ENCODE data around the gene AGFG1.
"Not testable (repeated sequence)": the region's sequence is repeated elsewhere in the genome, so short reads cannot be mapped to it uniquely, and the experiment has no call there.

AGFG1 gene

GRCh38 chr2:227539465-227539956 is 67.6 kb downstream of the AGFG1 start:
- DNase-seq (ENCODE audit: low spot score), result no peak

- DNase-seq (ENCODE audit: low spot score), result not testable (repeated sequence)
Measured at GRCh38 chr2:227540352-227540751, 68.4 kb downstream of the AGFG1 start.

GRCh38 chr2:227545990-227546389 is 74.0 kb downstream of the AGFG1 start:
- no peak for DNase-seq (ENCODE audit: low spot score)

DNA sequence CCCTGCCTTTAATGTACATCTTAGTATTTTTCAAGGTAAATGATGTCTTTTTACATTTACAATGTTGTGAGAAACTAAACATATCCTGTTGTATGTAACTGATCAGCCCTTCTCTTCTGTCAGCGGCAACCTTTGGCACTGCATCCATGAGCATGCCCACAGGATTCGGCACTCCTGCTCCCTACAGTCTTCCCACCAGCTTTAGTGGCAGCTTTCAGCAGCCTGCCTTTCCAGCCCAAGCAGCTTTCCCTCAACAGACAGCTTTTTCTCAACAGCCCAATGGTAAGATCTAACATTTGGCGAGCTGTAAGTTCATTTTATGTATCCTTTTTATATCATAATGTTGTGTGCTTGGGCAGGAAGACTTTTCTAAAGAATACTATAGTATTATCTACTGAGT is 79.9 kb downstream of the AGFG1 start:
- no peak for DNase-seq (ENCODE audit: low spot score)

DNA sequence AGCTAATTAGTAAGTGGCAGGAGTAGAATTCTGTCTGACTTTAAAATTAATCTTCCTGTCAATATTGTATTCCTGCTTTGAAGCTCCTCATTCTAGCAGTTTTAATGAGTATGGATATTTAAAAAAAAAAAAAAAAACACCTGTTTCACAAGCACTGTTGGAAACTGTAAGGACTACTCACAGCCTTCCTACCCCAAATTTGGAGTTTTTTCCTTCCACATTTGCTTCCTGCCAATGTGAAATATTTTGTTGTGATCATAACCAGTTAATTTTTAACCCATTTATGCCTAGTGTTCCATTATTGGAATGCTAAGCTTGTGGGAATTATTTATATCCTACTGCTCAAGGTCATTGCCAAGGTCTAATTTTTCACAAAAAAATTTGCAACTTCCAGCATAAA is 90.6 kb downstream of the AGFG1 start:
- no peak for DNase-seq (ENCODE audit: low spot score)

- no peak for DNase-seq (ENCODE audit: low spot score)
Measured at GRCh38 chr2:227565080-227565479, 93.1 kb downstream of the AGFG1 start.

GRCh38 chr2:227566012-227566411 is 94.1 kb downstream of the AGFG1 start:
- no peak for DNase-seq (ENCODE audit: low spot score)

DNA sequence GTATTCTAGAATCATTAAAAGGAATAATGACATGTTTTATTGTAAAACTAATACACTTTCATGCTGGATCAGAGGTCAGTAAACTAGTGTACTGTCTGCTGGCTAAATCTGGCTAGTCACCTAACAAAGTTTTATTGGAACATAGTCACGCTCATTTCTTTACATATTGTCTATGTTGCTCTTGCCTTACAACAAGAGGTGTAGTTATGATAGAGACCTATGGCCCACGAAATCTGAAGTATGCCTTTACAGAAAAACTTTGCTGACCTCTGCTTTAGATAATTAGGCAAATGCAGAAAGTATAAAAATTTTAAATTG is 96.9 kb downstream of the AGFG1 start:
- no peak for DNase-seq (ENCODE audit: low spot score)

- no peak for DNase-seq (ENCODE audit: low spot score)
Measured at GRCh38 chr2:227570615-227571014, 98.7 kb downstream of the AGFG1 start.

GRCh38 chr2:227576110-227576509 is 104.2 kb downstream of the AGFG1 start:
- no peak for DNase-seq (ENCODE audit: low spot score)

DNA sequence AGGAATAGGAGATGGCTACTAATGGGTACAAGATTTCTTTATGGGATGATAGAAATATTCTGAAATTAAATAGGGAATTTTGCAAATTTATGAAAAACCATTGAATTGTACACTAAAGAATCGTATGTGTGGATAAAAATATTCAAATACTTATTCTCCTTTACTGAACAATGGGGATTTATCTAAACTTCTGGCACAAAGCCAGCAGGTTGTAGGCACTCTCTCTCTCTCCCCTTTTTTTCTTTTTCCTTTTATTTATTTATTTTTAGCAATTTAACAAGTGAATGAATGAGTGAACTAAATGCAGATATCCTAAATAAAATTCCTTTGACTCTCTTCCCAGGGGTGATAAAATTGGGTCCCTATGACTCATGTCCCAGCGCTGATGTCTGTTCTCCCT is 104.9 kb downstream of the AGFG1 start:
- no peak for DNase-seq (ENCODE audit: low spot score)

GRCh38 chr2:227577555-227577954 is 105.6 kb downstream of the AGFG1 start:
- DNase-seq (ENCODE audit: low spot score), result no peak

DNA sequence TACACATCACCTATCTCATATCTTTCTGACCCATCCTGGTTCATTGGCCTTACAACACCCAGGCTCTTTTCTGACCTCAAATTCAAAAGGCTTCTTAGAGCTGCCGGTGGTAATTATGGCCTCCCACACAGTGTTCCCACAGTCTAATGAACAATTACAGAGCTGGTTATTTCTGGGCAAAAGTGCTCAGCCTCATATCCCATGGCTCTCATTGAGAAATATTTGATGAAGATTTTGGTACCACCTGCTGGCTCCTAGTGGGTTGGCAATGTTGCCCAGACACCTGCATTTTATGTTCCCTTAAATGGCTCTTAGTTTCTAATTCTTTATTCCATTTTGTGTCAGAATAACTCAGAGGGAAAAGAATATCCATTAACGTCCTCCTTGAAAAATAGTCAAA is 106.7 kb downstream of the AGFG1 start:
- no peak for DNase-seq (ENCODE audit: low spot score)

- no peak for DNase-seq (ENCODE audit: low spot score)
Measured at GRCh38 chr2:227579791-227580190, 107.8 kb downstream of the AGFG1 start.

DNA sequence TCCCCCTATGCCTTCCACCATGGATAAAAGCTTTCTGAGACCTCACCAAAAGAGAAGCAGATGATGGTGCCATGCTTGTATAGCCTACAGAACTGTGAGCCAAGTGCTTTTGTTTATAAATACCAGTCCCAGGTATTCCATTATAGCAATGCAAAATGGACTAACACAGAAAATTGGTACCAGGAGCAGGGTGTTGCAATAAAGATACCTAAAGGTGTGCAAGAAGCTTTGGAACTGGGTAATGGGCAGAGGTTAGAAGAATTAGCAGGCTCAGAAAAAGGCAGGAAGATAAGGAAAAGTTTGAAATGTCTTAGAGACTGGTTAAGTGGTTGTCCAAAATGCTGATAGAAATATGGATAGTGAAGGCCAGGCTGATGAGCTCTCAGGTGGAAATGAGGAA is 110.4 kb downstream of the AGFG1 start:
- DNase-seq (ENCODE audit: low spot score), result no peak

GRCh38 chr2:227592694-227593387 is 120.9 kb downstream of the AGFG1 start:
- no peak for DNase-seq (ENCODE audit: low spot score)

DNA sequence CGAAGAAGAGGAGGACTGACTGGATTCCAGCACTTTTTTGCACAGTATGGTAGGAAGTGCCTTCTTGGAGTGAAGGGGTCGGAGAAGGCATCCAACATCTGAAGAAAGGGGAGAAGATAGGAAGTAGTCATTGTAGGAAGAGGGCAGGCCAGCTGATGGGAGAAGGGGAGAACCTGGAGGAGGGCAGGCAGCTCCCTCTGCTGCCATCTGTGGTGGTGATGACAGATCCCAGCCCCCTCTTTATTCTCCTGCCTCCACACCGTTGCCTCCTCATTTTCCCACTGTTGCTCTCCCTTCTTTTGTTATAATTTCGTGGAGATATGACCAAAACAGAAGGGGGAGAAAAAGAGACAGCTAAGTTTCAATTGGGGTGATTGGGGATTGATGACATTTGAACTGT is 123.8 kb downstream of the AGFG1 start:
- no peak for DNase-seq (ENCODE audit: low spot score)

GRCh38 chr2:227597036-227597435 is 125.1 kb downstream of the AGFG1 start:
- no peak for DNase-seq (ENCODE audit: low spot score)

DNA sequence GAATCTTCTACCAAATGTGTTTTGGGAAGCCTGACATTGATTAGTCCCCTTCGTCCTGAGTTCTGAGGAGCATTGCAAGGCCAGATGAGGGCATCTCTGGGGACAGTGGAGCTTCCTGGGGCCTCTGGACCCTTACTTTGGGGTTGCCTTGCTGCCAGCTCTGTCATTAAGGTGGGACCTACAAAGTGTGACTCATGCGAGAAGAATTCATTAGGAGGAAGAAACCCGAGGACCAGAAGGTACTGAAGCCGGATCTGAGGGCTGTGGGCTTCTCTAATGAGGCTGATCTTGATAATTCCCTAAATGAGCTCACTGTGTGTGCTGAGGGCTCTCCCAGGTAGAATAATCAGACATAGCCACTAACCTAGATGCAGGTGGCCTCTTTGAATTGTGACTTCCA is 126.0 kb downstream of the AGFG1 start:
- no peak for DNase-seq (ENCODE audit: low spot score)

GRCh38 chr2:227598835-227599503 is 127.0 kb downstream of the AGFG1 start, which contains the start of gene SCYGR2:
Gene SCYGR2 (plus strand): TSS chr2:227598893. CDS start chr2:227598893, 0 bp downstream.
- DNase-seq (ENCODE audit: low spot score), result not testable (repeated sequence)

GRCh38 chr2:227602358-227602757 is 130.4 kb downstream of the AGFG1 start:
- no peak for DNase-seq (ENCODE audit: low spot score)

DNA sequence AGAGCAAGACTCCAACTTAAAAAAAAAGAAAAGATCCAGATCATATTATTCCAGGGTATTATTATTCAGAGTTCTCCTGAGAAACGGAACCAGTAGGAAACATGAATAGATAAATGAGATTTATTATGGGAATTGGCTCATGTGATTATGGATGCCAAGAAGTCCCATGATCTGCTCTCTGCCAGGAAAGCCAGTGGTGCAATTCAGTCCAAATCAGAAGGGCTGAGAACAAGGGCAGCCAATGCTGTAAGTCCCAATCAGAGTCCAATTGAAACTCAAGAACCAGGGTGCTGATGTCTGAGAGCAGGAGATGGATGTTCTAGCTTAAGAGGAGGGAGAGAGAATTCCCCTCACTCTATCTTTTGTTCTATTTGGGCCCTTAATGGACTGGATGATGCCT is 134.5 kb downstream of the AGFG1 start:
- no peak for DNase-seq (ENCODE audit: low spot score)

DNA sequence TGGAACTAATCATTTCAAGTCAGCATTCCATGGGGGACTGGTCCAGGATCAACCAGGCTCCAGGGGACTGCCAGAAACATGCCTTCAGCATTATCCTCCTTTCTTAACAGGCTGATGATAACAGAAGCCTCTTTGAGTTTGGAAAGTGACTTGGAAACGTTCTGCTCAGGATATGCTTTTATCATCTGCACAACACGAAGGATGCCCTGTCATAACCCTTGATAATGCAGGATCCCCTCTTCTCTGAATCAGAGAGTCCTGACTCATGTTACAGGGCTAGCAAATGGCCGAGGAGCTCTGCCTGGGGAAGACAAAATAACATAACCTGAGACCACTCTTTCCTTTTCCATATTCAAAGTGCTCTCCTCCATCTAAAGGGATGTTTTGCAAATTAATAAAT is 136.0 kb downstream of the AGFG1 start:
- DNase-seq (ENCODE audit: low spot score), result no peak
